NCI-H526 treated with DMSO at 0.1 percent for 48 hours (cell line): ENCODE results near the gene SNX20.

Source experiments
- DNase-seq: peaks from one replicate; lab custom pipeline; 2025; lab: John Stamatoyannopoulos, UW

The SNX20 gene

DNA sequence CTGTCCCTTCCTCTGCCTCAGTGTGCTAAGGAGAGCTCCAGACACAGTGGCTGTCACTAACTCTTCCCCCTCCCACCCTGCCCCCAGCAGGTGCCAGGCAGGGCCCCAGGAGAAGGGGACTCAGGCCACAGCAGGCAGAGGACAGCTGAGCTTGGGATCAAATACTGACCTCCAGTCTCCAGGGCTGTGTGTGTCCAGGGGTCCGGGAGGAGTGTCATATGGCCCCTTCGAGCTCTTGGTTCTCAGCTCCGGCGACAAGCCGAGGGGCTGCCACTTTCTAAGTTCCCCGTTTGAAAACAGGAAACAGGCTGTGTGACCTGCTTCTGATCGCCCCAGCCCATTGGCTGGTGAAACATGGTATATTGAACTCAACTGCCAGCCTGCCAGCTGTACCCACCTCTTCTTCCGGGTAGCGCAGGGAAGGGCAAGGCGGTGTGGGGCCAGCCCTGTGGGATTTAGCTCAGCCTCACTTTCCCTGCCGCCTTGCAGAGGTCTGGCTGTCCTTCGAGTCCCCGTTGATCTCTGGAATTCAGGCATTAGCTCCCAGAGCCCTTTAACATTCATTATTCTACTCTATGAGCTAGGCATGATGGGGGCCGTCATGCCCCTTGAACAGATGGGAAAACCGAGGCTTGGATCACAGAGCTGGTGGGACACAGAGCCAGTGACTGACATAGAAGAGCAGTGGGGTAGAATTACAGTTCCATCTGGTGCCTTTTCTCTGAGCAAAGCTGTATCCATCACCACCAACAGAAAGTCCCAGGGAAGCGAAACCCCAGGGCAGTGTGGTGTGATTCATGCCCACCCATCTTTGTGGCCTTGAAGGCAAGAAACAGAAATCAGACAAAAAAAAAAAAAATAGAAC, at the start of gene SNX20:
SNX20 (minus strand) TSS at position 292 of the 865 bp plus-strand sequence. CDS start 3,786 bp downstream, outside the sequence.
- DNase-seq = no peak

- DNase-seq = no peak
Observed at GRCh38 chr16:50724306-50724705, 43.2 kb upstream of the SNX20 start.

- no peak for DNase-seq
Observed at GRCh38 chr16:50722960-50723359, 41.8 kb upstream of the SNX20 start.

- no peak for DNase-seq
Observed at GRCh38 chr16:50722405-50722737, 41.3 kb upstream of the SNX20 start.

- no peak for DNase-seq
Observed at GRCh38 chr16:50721549-50722404, 40.7 kb upstream of the SNX20 start.

- DNase-seq = no peak
Observed at GRCh38 chr16:50719401-50720337, 38.6 kb upstream of the SNX20 start.

DNA sequence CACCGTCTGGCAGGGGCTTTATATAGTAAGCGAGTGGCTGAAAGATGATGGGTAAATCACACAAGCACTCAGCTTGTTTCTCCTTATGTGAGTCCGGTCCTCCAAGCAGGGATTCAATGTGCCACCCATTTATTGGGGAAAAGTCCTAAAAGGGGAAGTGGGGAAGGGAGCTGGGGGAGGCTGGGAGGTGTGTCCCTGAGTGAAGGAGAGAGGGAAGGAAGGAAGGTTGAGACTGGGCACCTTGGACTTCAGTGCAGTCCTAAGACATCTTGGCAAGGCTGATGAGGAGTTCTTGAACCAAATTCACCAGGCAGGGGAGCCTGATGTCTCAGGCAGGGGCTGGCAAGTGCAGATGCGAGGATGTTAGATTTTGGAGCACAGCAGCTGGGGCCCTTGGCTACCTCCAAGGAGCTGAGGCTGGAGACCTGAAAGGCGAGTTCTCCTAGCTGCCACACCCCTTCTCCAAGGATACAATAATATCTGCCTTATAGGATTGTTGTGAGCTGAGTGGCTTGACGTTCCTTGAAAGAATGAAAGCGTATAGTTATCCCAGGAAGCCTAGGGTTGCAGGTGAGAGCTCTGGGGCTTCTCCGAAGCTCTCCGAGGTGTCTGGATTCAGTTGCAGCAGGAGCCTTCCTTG, 37.8 kb upstream of the SNX20 start:
- no peak for DNase-seq

GRCh38 chr16:50718061-50718760, 37.1 kb upstream of the SNX20 start:
- no peak for DNase-seq

DNA sequence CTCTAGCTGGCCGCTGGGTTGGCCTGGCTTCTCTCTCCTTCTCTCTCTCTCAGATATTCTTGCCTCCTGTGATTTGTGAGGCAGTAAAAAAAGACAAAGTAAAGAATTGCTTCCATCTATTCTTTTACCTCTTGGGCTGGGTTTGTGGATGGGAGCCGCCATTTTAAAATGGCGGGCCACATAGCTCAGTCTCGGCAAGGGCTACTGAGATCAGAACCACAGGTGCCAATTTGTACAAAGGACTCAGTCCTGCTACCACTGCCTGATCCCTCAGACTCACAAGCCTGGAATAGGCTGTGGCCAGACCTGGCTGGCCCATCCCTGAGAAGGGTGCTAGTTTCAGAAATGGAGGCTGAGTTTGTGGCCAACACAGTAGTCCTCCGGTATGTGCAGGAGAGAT, 36.4 kb upstream of the SNX20 start:
- DNase-seq = no peak

- no peak for DNase-seq
Observed at GRCh38 chr16:50717091-50717490, 36.0 kb upstream of the SNX20 start.

- DNase-seq = no peak
Observed at GRCh38 chr16:50712956-50713355, 31.8 kb upstream of the SNX20 start.

GRCh38 chr16:50712560-50712898, 31.4 kb upstream of the SNX20 start:
- DNase-seq = no peak

- no peak for DNase-seq
Observed at GRCh38 chr16:50711862-50712559, 30.9 kb upstream of the SNX20 start.

- no peak for DNase-seq
Observed at GRCh38 chr16:50711040-50711439, 29.9 kb upstream of the SNX20 start.

DNA sequence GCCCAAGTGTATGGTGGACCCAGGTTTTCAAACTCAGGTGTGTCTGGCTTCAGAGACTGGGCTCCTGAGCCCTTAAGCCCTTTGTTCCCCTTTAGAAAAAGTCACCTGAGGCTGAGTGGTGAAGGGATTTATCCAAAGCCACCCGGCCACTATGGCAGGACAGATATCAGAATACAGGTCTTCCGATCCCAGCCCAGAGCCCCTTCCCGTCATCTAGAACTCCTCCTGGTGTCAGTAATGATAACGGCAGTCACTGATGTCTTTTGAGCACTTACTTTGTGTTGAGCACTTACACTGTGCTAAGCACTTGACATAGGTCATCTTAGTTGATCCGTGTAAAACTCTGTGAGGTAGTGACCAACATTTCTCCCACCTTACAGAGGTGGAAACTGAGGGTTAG, 28.9 kb upstream of the SNX20 start:
- no peak for DNase-seq

DNA sequence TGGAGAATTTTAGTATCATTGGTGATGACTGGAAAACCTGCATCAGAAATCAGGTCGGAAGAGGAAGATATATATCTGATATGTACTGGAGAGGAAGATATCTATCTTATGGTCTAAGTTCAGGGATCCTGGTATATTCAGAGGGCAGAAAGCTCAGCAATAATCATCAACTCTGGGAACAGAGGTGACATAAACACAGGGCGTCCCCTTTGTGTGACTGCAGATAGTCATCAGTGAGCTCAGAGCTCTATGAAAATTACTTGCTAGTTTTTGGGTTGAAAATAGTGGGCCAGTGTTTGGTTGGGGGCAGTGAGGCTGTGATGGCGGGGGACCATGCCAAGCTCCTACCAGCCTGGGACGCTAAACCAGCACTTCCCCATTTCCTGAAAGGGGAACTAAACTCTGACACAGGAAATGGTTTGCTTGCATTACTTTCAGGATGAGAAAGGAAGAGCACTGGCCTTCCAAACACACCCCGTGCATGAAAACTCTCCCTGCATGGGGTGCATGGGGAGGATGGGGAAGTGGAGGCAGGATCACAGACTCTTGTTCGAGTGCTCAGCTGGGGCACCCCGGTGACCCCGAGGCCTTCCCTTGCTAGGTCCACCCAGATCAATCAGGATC, 28.1 kb upstream of the SNX20 start:
- DNase-seq = no peak

DNA sequence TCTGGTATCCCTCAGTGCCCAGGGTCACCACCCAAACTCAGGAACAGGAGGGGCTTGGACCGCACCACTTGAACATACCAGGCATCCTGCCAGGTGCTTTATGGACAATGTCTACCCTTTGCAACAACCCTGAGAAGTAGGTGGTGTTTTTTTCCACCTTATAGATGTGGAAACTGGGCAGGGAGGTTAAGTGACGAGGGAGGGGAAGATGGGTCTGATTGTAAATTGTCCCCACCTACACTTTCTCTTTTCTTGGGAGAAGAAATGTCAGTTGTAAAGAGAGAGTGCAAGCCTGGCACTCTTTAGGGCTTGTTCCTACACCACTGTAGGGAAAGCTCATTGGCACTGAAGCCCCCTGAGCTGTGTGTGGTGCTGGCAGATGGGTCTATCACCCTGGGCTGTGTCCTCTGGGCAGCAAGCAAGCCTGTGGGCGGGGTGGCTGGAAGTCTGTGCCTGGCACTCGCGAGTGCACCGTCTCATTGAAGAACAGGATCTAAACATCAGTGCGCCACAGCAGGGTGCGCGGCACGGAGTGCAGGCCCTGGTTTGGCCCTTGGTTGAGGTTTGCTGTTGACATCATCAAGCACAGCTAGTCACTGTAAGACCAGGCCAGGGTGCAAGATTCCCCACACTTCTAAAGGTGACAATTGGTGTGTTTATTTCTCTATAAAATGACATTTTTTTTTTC, 27.4 kb upstream of the SNX20 start:
- no peak for DNase-seq

DNA sequence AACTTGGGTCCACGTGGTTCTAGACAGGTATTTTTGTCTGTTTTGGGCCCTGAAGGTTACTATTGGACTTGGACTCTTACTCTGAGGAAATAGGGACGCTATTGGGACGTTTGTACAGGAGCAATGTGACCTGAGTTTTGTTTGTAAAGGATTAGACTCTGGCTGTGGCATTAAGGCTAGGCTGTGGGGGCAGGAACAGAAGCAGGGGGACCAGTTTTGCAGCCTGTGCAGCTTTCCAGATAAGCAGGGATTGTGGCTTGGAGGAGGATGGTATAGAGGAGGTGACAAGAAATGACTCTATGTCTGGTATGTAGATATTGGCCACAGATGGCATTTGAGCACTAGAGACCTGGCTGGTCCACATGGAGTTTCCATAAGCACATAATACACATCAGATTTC, 25.1 kb upstream of the SNX20 start:
- DNase-seq = no peak

GRCh38 chr16:50705436-50706110, 24.5 kb upstream of the SNX20 start:
- no peak for DNase-seq
